ENCODE measurements around the gene LENEP. TPM values are rescaled to one million over a fixed set of nuclear protein-coding genes. Genes with fewer than 3 reads are reported as not detected.

LENEP gene
- total RNA-seq, 1 experiment from 2014 or later: 2.8 TPM

- H3K79me1 ChIP-seq (ENCODE audit: insufficient read depth, low read depth, low read length, poor library complexity, severe bottlenecking): peaks cover 7% of the 10 kb centered on the region
- no peak overlapping the region for H3K4me2 ChIP-seq (ENCODE audit: insufficient read depth, insufficient read length, low read length)
- no peak for DNase-seq
- no peak overlapping the region for H4K8ac ChIP-seq (replicated peaks; ENCODE audit: insufficient read length, low read depth, low read length)
- no peak overlapping the region for H4K5ac ChIP-seq (ENCODE audit: insufficient read length, low read depth, low read length)
- H2BK120ac ChIP-seq (ENCODE audit: low read depth, low read length, poor library complexity, severe bottlenecking): no peak overlapping the region
- no peak overlapping the region for H3T11ph ChIP-seq (ENCODE audit: low read length)
- peaks cover 5% of the 10 kb centered on the region for H3K23me2 ChIP-seq (ENCODE audit: insufficient read length, low read depth, low read length, poor library complexity, severe bottlenecking)
- no peak overlapping the region for H2AFZ ChIP-seq (ENCODE audit: low read length)
- no peak overlapping the region for H2BK20ac ChIP-seq (ENCODE audit: low read depth, low read length, poor library complexity, severe bottlenecking)
- Mint-ChIP-seq H3K27ac (no peak overlapping the region), H3K4me3 (no peak overlapping the region), H3K27me3 (ENCODE audit: low read depth) (no peaks in the 10 kb centered on the region), H3K9me3 (no peaks in the 10 kb centered on the region), H3K36me3 (ENCODE audit: insufficient read depth in 1 of 3, low read depth in 3 of 3) (peaks cover 45 to 80% (median 68%) of the 10 kb centered on the region in 3 experiments), H3K4me1 (peaks cover 39 to 44% of the 10 kb centered on the region in 2 experiments)
- H4K91ac ChIP-seq (ENCODE audit: insufficient read length, low read depth, low read length): no peak overlapping the region
- no peak overlapping the region for H3K18ac ChIP-seq (ENCODE audit: insufficient read length, low read depth, low read length)
- H2BK5ac ChIP-seq (ENCODE audit: insufficient read length, low read length): no peak overlapping the region
- H4K20me1 ChIP-seq (ENCODE audit: control insufficient read depth, insufficient read depth, insufficient read length): peaks cover 2% of the 10 kb centered on the region
- no peak overlapping the region for H3K9ac ChIP-seq (ENCODE audit: extremely low read depth, insufficient read length, low read length)
- no peak overlapping the region for H3K27ac ChIP-seq (ENCODE audit: insufficient read length, low read depth, low read length)
- H3K56ac ChIP-seq (ENCODE audit: insufficient read length, low read depth, low read length): no peak overlapping the region
- H3K9me3 ChIP-seq (ENCODE audit: control insufficient read depth, low read depth, low read length): no peaks in the 10 kb centered on the region
- no peak overlapping the region for H2AK5ac ChIP-seq (ENCODE audit: insufficient read length, low read length)
- WGBS (ENCODE audit: extremely low coverage, insufficient read length, low lambda C conversion rate): no CpG with 5 or more reads among the region's 6 CpGs
- H3K23ac ChIP-seq (ENCODE audit: insufficient read length, low read depth, low read length): no peak overlapping the region
- peaks cover 3% of the 10 kb centered on the region; the same call in 1 of the 2 replicates for H3K79me2 ChIP-seq (ENCODE audit: insufficient read depth, low read length)
- H3K27me3 ChIP-seq (ENCODE audit: insufficient read depth, low read length): no peaks in the 10 kb centered on the region
- H3K14ac ChIP-seq (ENCODE audit: insufficient read depth, low read length): no peak overlapping the region
- no peak overlapping the region for H2BK15ac ChIP-seq (ENCODE audit: low read depth, low read length)
- no peak overlapping the region for H3K4ac ChIP-seq (ENCODE audit: low read depth, low read length)
- peaks cover 2% of the 10 kb centered on the region; the same call in 1 of the 2 replicates for H3K4me1 ChIP-seq (ENCODE audit: insufficient read depth, low read length)
- no peak overlapping the region for H2BK12ac ChIP-seq (ENCODE audit: insufficient read length, low read depth, low read length)
- TF ChIP-seq CTCF (conservative IDR thresholded peaks at IDR 0.05): no peak
Measured at GRCh38 chr1:154964359-154964758, 29.0 kb upstream of the LENEP start.
